ENCODE measurements around the gene DOCK4.

The DOCK4 gene

GRCh38 chr7:111729483-111729882 is 476.7 kb downstream of the DOCK4 start:
- no peak for DNase-seq (ENCODE audit: low read depth, low spot score)
- no peak overlapping the region for H3K9ac ChIP-seq (ENCODE audit: insufficient read length, low read depth)

GRCh38 chr7:111728635-111728995 is 477.6 kb downstream of the DOCK4 start:
- no peak overlapping the region for H3K9ac ChIP-seq (ENCODE audit: insufficient read length, low read depth)
- H3K9me3 ChIP-seq (ENCODE audit: insufficient read depth, low read length) = no peaks in the 10 kb centered on the region
- TF ChIP-seq ZNF274 (IDR thresholded peaks at IDR 0.05; ENCODE audit: low read depth, low read length) (no peak), SUZ12 (IDR thresholded peaks at IDR 0.05; ENCODE audit: extremely low read depth, insufficient read depth, insufficient read length) (no peak), YY1 (IDR thresholded peaks at IDR 0.05; ENCODE audit: insufficient read depth, insufficient read length) (no peak)
- no peaks in the 10 kb centered on the region for H3K4me1 ChIP-seq (ENCODE audit: insufficient read depth, insufficient read length)
- peaks cover 19% of the 10 kb centered on the region for H3K27me3 ChIP-seq (ENCODE audit: insufficient read depth, insufficient read length)
- H3K4me3 ChIP-seq (ENCODE audit: insufficient read length, low read depth) = peak overlapping the region; percentile 40
- H3K36me3 ChIP-seq (ENCODE audit: insufficient read depth, insufficient read length, low read length) = no peaks in the 10 kb centered on the region
- DNase-seq (ENCODE audit: low read depth, low spot score) = no peak

More at GRCh38 chr7:111729483-111729882, 476.7 kb downstream of the DOCK4 start:
- H3K27me3 ChIP-seq (ENCODE audit: insufficient read depth, insufficient read length) = peaks cover 19% of the 10 kb centered on the region
- no peaks in the 10 kb centered on the region for H3K4me1 ChIP-seq (ENCODE audit: insufficient read depth, insufficient read length)
- H3K36me3 ChIP-seq (ENCODE audit: insufficient read depth, insufficient read length, low read length) = no peaks in the 10 kb centered on the region
- no peak for TF ChIP-seq ZNF274 (IDR thresholded peaks at IDR 0.05; ENCODE audit: low read depth, low read length)
- TF ChIP-seq SUZ12 (IDR thresholded peaks at IDR 0.05; ENCODE audit: extremely low read depth, insufficient read depth, insufficient read length) = no peak
- TF ChIP-seq YY1 (IDR thresholded peaks at IDR 0.05; ENCODE audit: insufficient read depth, insufficient read length) = no peak
- no peak overlapping the region for H3K4me3 ChIP-seq (ENCODE audit: insufficient read length, low read depth)
- no peaks in the 10 kb centered on the region for H3K9me3 ChIP-seq (ENCODE audit: insufficient read depth, low read length)

GRCh38 chr7:111727905-111728634 is 478.1 kb downstream of the DOCK4 start:
- peak overlapping the region; percentile 40 for H3K4me3 ChIP-seq (ENCODE audit: insufficient read length, low read depth)
- no peak overlapping the region for H3K9ac ChIP-seq (ENCODE audit: insufficient read length, low read depth)
- TF ChIP-seq ZNF274 (IDR thresholded peaks at IDR 0.05; ENCODE audit: low read depth, low read length) (no peak), YY1 (IDR thresholded peaks at IDR 0.05; ENCODE audit: insufficient read depth, insufficient read length) (no peak), SUZ12 (IDR thresholded peaks at IDR 0.05; ENCODE audit: extremely low read depth, insufficient read depth, insufficient read length) (no peak)
- no peaks in the 10 kb centered on the region for H3K9me3 ChIP-seq (ENCODE audit: insufficient read depth, low read length)
- no peak for DNase-seq (ENCODE audit: low read depth, low spot score)
- no peaks in the 10 kb centered on the region for H3K4me1 ChIP-seq (ENCODE audit: insufficient read depth, insufficient read length)
- H3K36me3 ChIP-seq (ENCODE audit: insufficient read depth, insufficient read length, low read length) = no peaks in the 10 kb centered on the region
- H3K27me3 ChIP-seq (ENCODE audit: insufficient read depth, insufficient read length) = peaks cover 19% of the 10 kb centered on the region

GRCh38 chr7:111718886-111719285 is 487.3 kb downstream of the DOCK4 start:
- no peak for DNase-seq (ENCODE audit: low read depth, low spot score)
- no peaks in the 10 kb centered on the region for H3K9me3 ChIP-seq (ENCODE audit: insufficient read depth, low read length)
- no peak overlapping the region for H3K9ac ChIP-seq (ENCODE audit: insufficient read length, low read depth)
- H3K27me3 ChIP-seq (ENCODE audit: insufficient read depth, insufficient read length) = no peaks in the 10 kb centered on the region
- H3K4me3 ChIP-seq (ENCODE audit: insufficient read length, low read depth) = no peak overlapping the region
- TF ChIP-seq YY1 (IDR thresholded peaks at IDR 0.05; ENCODE audit: insufficient read depth, insufficient read length) (no peak), SUZ12 (IDR thresholded peaks at IDR 0.05; ENCODE audit: extremely low read depth, insufficient read depth, insufficient read length) (no peak), ZNF274 (IDR thresholded peaks at IDR 0.05; ENCODE audit: low read depth, low read length) (no peak)
- H3K36me3 ChIP-seq (ENCODE audit: insufficient read depth, insufficient read length, low read length) = no peaks in the 10 kb centered on the region
- no peaks in the 10 kb centered on the region for H3K4me1 ChIP-seq (ENCODE audit: insufficient read depth, insufficient read length)

GRCh38 chr7:111711426-111712065 is 494.7 kb downstream of the DOCK4 start:
- TF ChIP-seq SUZ12 (IDR thresholded peaks at IDR 0.05; ENCODE audit: extremely low read depth, insufficient read depth, insufficient read length) (no peak), YY1 (IDR thresholded peaks at IDR 0.05; ENCODE audit: insufficient read depth, insufficient read length) (no peak), ZNF274 (IDR thresholded peaks at IDR 0.05; ENCODE audit: low read depth, low read length) (no peak)
- DNase-seq (ENCODE audit: low read depth, low spot score) = no peak

GRCh38 chr7:111710839-111711380 is 495.3 kb downstream of the DOCK4 start:
- H3K9ac ChIP-seq (ENCODE audit: insufficient read length, low read depth) = no peak overlapping the region
- DNase-seq (ENCODE audit: low read depth, low spot score) = no peak
- H3K4me3 ChIP-seq (ENCODE audit: insufficient read length, low read depth) = no peak overlapping the region
- H3K27me3 ChIP-seq (ENCODE audit: insufficient read depth, insufficient read length) = no peaks in the 10 kb centered on the region
- H3K4me1 ChIP-seq (ENCODE audit: insufficient read depth, insufficient read length) = no peaks in the 10 kb centered on the region
- no peaks in the 10 kb centered on the region for H3K9me3 ChIP-seq (ENCODE audit: insufficient read depth, low read length)
- TF ChIP-seq SUZ12 (IDR thresholded peaks at IDR 0.05; ENCODE audit: extremely low read depth, insufficient read depth, insufficient read length) (no peak), YY1 (IDR thresholded peaks at IDR 0.05; ENCODE audit: insufficient read depth, insufficient read length) (no peak), ZNF274 (IDR thresholded peaks at IDR 0.05; ENCODE audit: low read depth, low read length) (no peak)
- no peaks in the 10 kb centered on the region for H3K36me3 ChIP-seq (ENCODE audit: insufficient read depth, insufficient read length, low read length)

More at GRCh38 chr7:111711426-111712065, 494.7 kb downstream of the DOCK4 start:
- H3K36me3 ChIP-seq (ENCODE audit: insufficient read depth, insufficient read length, low read length) = no peaks in the 10 kb centered on the region
- H3K4me3 ChIP-seq (ENCODE audit: insufficient read length, low read depth) = no peak overlapping the region
- no peaks in the 10 kb centered on the region for H3K9me3 ChIP-seq (ENCODE audit: insufficient read depth, low read length)
- H3K27me3 ChIP-seq (ENCODE audit: insufficient read depth, insufficient read length) = no peaks in the 10 kb centered on the region
- no peak overlapping the region for H3K9ac ChIP-seq (ENCODE audit: insufficient read length, low read depth)
- H3K4me1 ChIP-seq (ENCODE audit: insufficient read depth, insufficient read length) = no peaks in the 10 kb centered on the region

GRCh38 chr7:111708072-111708471 is 498.1 kb downstream of the DOCK4 start:
- H3K9me3 ChIP-seq (ENCODE audit: insufficient read depth, low read length) = no peaks in the 10 kb centered on the region

More at GRCh38 chr7:111708072-111708471, 498.1 kb downstream of the DOCK4 start:
- H3K9ac ChIP-seq (ENCODE audit: insufficient read length, low read depth) = no peak overlapping the region
- no peaks in the 10 kb centered on the region for H3K27me3 ChIP-seq (ENCODE audit: insufficient read depth, insufficient read length)
- TF ChIP-seq YY1 (IDR thresholded peaks at IDR 0.05; ENCODE audit: insufficient read depth, insufficient read length) (no peak), ZNF274 (IDR thresholded peaks at IDR 0.05; ENCODE audit: low read depth, low read length) (no peak), SUZ12 (IDR thresholded peaks at IDR 0.05; ENCODE audit: extremely low read depth, insufficient read depth, insufficient read length) (no peak)
- DNase-seq (ENCODE audit: low read depth, low spot score) = no peak
- no peaks in the 10 kb centered on the region for H3K4me1 ChIP-seq (ENCODE audit: insufficient read depth, insufficient read length)
- no peak overlapping the region for H3K4me3 ChIP-seq (ENCODE audit: insufficient read length, low read depth)
- H3K36me3 ChIP-seq (ENCODE audit: insufficient read depth, insufficient read length, low read length) = no peaks in the 10 kb centered on the region

All from NT2/D1 (cell line).